ENCODE results near the gene TAS2R41. TPM values are rescaled to one million over a fixed set of nuclear protein-coding genes. Genes with fewer than 3 reads are reported as not detected.
A peak's percentile ranks its signal among the peaks of the same experiment; 100 is the strongest.

Gene TAS2R41, protein sequence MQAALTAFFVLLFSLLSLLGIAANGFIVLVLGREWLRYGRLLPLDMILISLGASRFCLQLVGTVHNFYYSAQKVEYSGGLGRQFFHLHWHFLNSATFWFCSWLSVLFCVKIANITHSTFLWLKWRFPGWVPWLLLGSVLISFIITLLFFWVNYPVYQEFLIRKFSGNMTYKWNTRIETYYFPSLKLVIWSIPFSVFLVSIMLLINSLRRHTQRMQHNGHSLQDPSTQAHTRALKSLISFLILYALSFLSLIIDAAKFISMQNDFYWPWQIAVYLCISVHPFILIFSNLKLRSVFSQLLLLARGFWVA
- not detected for total RNA-seq

- DNase-seq: peak; percentile 44
- intact Hi-C loops (cut with DNase I; ENCODE audit: low total_unique reads): no loop called here
- TF ChIP-seq POLR2AphosphoS5 (IDR thresholded peaks at IDR 0.05) (no peak), EP300 (IDR thresholded peaks at IDR 0.05; ENCODE audit: low read depth) (no peak), CTCF (IDR thresholded peaks at IDR 0.05) (no peak), POLR2A (IDR thresholded peaks at IDR 0.05) (no peak)
- Histone ChIP-seq H3K4me3 (no peak within 1 kb of the TSS), H3K27ac (no peak within 1 kb of the TSS), H3K4me1 (peaks cover 0 to 15% (median 5%) of the 10 kb centered on the region in 4 donors), H3K36me3 (no peaks in the 10 kb centered on the region), H3K27me3 (no peaks in the 10 kb centered on the region), H3K9me3 (no peaks in the 10 kb centered on the region)
- WGBS, 2 donors (ENCODE audit: low coverage in 1 of 2): 48 to 100% methylated on average over 2 to 10 of the region's 10 CpGs
- in situ Hi-C loops (cut with MboI; ENCODE audit: low pct_ligation_motif_present in 1 of 4, low pct_unique_long_range_greater_than_20kb in 1 of 4, low sequenced_read_pairs in 3 of 4): loop anchor here in 1 of 4 donors (10.0 kb wide), 1 partner anchor 63 kb away; no protein-coding TSS in a partner anchor
Measured at GRCh38 chr7:143477501-143478150, at the start of gene TAS2R41. TAS2R41 (plus strand) TSS chr7:143477873; CDS start chr7:143477873, 0 bp downstream.

DNA sequence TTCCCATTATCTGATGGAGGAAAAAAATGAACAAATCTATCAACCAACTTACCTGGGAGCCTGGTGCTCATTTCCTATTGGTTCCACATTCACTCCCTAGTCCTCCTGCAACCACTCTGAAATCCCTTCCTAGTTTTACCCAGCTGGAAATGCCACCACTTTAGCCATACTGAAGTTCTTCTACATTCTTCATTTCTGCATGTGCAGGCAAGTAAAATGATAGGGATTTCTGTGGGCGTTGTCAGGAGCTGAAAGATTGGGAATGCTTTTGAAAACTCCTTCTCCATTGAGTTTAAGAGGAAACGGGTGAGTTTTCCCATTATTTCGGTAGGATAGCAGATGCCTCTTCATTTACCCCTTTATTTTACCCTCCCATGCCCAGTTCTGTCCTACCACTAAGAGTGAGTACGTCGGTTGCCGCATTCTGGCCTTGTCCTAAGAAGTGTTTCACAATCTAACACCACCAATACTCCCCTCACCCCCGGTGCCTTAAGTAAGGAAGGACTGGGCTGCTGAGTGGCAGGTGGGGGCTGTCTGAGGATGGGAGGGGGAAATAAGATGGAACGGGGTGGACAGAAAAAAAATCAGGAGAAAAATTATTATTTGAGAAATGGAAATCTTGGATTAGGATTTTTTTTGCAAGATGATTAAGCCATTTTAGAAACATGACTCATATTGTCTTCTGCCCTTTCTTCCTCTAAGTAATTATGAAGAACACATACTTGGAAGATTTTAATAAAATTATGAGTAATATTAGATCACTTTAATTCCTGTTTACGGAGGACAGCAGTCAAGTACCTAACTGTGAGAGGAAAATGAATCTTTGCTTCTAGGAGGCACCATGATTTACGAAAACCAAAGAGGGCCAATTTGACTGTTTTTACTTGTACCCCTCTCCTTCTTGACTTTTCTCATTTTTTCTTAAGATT, 47.6 kb upstream of the TAS2R41 start:
- Histone ChIP-seq H3K27me3 (no peaks in the 10 kb centered on the region), H3K9me3 (no peaks in the 10 kb centered on the region), H3K27ac (no peak overlapping the region), H3K36me3 (no peaks in the 10 kb centered on the region), H3K4me3 (no peak overlapping the region), H3K4me1 (no peaks in the 10 kb centered on the region)
- WGBS, 2 donors (ENCODE audit: low coverage in 1 of 2): 81 to 86% methylated on average over 6 to 10 of the region's 10 CpGs
- TF ChIP-seq POLR2AphosphoS5 (IDR thresholded peaks at IDR 0.05): no peak
- no peak for TF ChIP-seq CTCF (IDR thresholded peaks at IDR 0.05)
- no peak for TF ChIP-seq POLR2A (IDR thresholded peaks at IDR 0.05)
- TF ChIP-seq EP300 (IDR thresholded peaks at IDR 0.05; ENCODE audit: low read depth): no peak
- in situ Hi-C loops (cut with MboI; ENCODE audit: low pct_ligation_motif_present in 1 of 4, low pct_unique_long_range_greater_than_20kb in 1 of 4, low sequenced_read_pairs in 3 of 4) (loop anchor here in 1 of 4 donors (25.0 kb wide), 1 partner anchor 418 kb away; no protein-coding TSS in a partner anchor), intact Hi-C loops (cut with DNase I; ENCODE audit: low total_unique reads) (no loop called here)
- no peak for DNase-seq

DNA sequence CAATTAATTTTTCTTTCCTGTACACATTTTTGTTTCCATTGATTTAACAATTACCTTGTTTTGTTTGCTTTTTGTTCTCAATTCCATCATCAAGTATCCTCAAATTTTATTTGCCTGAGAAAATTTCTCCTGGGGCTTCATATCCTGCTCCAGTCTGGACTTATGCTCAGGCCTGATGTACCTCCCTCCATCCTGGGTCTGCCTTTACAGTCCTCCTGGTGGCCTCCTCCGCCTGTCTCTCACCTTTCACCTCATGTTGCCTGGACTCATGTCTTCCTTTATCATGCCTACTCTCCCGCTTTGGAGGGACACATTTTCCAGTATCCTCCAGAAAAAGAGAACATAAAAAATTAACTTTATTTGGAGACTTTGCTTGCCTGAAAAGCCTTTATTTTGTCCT, 46.6 kb upstream of the TAS2R41 start:
- Histone ChIP-seq H3K27me3 (no peaks in the 10 kb centered on the region), H3K27ac (no peak overlapping the region), H3K36me3 (no peaks in the 10 kb centered on the region), H3K9me3 (no peaks in the 10 kb centered on the region), H3K4me1 (no peaks in the 10 kb centered on the region), H3K4me3 (no peak overlapping the region)
- intact Hi-C loops (cut with DNase I; ENCODE audit: low total_unique reads) (no loop called here), in situ Hi-C loops (cut with MboI; ENCODE audit: low pct_ligation_motif_present in 1 of 4, low pct_unique_long_range_greater_than_20kb in 1 of 4, low sequenced_read_pairs in 3 of 4) (loop anchor here in 1 of 4 donors (25.0 kb wide), 1 partner anchor 419 kb away; no protein-coding TSS in a partner anchor)
- WGBS, 2 donors (ENCODE audit: low coverage in 1 of 2): 75 to 98% methylated on average over 2 of the region's 2 CpGs
- no peak for TF ChIP-seq POLR2AphosphoS5 (IDR thresholded peaks at IDR 0.05)
- TF ChIP-seq EP300 (IDR thresholded peaks at IDR 0.05; ENCODE audit: low read depth): no peak
- no peak for TF ChIP-seq POLR2A (IDR thresholded peaks at IDR 0.05)
- TF ChIP-seq CTCF (IDR thresholded peaks at IDR 0.05): no peak
- DNase-seq: no peak

Data from transverse colon (tissue), 4 donors.